Left hindlimb (tissue), 1 donor: Measurements from ENCODE around the gene PEX12.
"Not testable (repeated sequence)": the region's sequence is repeated elsewhere in the genome, so short reads cannot be mapped to it uniquely, and the experiment has no call there.

Experiments used
- DNase-seq: peaks from one replicate; pipeline ENCODE4 v3.0.0-alpha.2; 2018

Gene PEX12

GRCh38 chr17:35535406-35535805, 43.0 kb downstream of the PEX12 start:
- DNase-seq = not testable (repeated sequence)

GRCh38 chr17:35534576-35535093, 43.7 kb downstream of the PEX12 start:
- no peak for DNase-seq

GRCh38 chr17:35531160-35531559, 47.2 kb downstream of the PEX12 start:
- no peak for DNase-seq

DNA sequence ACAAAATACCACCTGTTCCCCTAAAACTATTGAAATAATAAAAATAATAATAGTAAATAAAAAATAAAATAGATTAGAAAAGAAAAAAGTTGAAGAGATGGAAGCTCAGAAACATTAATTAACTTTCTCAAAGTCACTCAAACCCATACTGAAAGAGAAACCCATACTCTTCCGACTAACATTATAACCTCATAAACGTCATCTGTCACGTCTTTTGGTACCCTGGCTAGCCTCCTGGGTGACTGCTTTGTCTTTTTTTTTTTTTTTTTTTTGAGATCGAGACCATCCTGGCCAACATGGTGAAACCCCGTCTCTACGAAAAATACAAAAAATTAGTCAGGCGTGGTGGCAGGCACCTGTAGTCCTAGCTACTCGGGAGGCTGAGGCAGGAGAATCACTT, 48.5 kb downstream of the PEX12 start:
- DNase-seq = no peak

- DNase-seq = not testable (repeated sequence)
Measured at GRCh38 chr17:35529326-35529725, 49.0 kb downstream of the PEX12 start.
